GM23338 (cell line): ENCODE measurements around the gene MLKL. TPM values are rescaled to one million over a fixed set of nuclear protein-coding genes. Genes with fewer than 3 reads are reported as not detected.

Experiments
- EZH2 ChIP-seq: fragments of 200-600 bp; sonication (generic); IDR thresholded peaks from one replicate; pipeline ENCODE4 v1.8.0; 2017; ENCODE audit warnings: antibody characterized with exemption, mild to moderate bottlenecking, low read depth; ENCODE audit not compliant: unreplicated experiment
- STAT1 ChIP-seq: IDR thresholded peaks from one replicate; pipeline ENCODE4 v1.6.1; 2016; ENCODE audit warnings: antibody characterized with exemption; ENCODE audit not compliant: unreplicated experiment
- ZNF331 ChIP-seq: fragments of 250-450 bp; sonication (Bioruptor Pico); IDR thresholded peaks from 2 replicates; pipeline ENCODE4 v1.5.0; 2020; ENCODE audit warnings: low read depth, mild to moderate bottlenecking, moderate library complexity
- polyA plus RNA-seq: library from polyadenylated mRNA; unstranded; fragments of >200 nt; fragmentation: Nextera tagmentation; extraction: Ambion mirVana; gene quantifications from 2 replicates; pipeline ENCODE4 v1.2.1, GENCODE V29; 2016
- total RNA-seq: library from RNA; depleted of rRNA; stranded (reverse); fragments of >200 nt; shearing (Covaris generic); gene quantifications from 2 replicates; pipeline ENCODE4 v1.2.3, GENCODE V29; 2014
- TF ChIP-seq, protein P1 (sequence below): fragments of 250-450 bp; sonication (Bioruptor Pico); IDR thresholded peaks from 2 replicates; pipeline ENCODE4 v1.5.0; 2020; ENCODE audit warnings: mild to moderate bottlenecking, moderate library complexity
- TF ChIP-seq, protein P2 (sequence below): IDR thresholded peaks from one replicate; pipeline ENCODE4 v1.6.1; 2018; ENCODE audit warnings: antibody characterized with exemption; ENCODE audit not compliant: unreplicated experiment

Gene MLKL
- total and polyA plus RNA-seq, 2 experiments from 2014 or later = 5.1 to 9.7 TPM

DNA sequence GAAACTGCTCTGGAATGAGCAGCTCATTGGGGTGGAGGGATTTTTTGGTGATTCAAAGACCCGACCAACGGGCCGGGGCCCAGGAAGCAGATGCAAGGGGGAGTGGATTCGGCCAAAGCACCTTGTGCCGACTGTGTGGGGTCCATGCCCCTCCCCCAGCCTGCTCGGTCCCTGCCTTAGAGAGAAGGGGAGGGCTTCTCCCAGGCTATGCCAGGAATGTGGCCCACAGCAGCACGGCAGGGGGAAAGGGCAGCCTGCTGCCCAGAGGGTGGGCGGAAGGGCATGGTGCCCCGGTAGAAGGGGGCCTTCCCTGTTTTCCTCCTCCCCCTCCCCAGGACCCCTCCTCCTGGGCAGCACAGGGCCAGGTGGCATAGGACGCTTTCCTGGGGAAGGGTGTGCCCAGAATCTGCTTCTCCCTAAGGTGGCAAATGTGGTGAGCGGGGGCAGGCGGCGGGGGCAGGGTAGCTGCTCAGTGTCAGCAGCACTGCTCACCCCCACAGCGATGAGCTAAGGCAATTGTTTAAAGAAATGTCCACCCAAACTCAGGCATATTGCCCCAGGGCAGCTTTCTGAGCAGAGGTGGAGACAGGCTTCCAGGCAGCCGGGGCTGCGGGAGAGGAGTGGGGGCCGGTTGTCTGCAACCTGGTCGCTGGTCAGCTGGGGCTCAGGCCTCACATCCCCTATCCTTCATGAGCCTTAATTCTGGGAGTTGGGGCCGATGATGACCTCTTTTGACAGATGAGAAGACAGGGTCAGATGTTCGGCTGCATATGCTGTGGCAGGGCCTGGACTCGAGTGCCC is 33.9 kb upstream of the MLKL start (continued):
- TF ChIP-seq, protein P1, sequence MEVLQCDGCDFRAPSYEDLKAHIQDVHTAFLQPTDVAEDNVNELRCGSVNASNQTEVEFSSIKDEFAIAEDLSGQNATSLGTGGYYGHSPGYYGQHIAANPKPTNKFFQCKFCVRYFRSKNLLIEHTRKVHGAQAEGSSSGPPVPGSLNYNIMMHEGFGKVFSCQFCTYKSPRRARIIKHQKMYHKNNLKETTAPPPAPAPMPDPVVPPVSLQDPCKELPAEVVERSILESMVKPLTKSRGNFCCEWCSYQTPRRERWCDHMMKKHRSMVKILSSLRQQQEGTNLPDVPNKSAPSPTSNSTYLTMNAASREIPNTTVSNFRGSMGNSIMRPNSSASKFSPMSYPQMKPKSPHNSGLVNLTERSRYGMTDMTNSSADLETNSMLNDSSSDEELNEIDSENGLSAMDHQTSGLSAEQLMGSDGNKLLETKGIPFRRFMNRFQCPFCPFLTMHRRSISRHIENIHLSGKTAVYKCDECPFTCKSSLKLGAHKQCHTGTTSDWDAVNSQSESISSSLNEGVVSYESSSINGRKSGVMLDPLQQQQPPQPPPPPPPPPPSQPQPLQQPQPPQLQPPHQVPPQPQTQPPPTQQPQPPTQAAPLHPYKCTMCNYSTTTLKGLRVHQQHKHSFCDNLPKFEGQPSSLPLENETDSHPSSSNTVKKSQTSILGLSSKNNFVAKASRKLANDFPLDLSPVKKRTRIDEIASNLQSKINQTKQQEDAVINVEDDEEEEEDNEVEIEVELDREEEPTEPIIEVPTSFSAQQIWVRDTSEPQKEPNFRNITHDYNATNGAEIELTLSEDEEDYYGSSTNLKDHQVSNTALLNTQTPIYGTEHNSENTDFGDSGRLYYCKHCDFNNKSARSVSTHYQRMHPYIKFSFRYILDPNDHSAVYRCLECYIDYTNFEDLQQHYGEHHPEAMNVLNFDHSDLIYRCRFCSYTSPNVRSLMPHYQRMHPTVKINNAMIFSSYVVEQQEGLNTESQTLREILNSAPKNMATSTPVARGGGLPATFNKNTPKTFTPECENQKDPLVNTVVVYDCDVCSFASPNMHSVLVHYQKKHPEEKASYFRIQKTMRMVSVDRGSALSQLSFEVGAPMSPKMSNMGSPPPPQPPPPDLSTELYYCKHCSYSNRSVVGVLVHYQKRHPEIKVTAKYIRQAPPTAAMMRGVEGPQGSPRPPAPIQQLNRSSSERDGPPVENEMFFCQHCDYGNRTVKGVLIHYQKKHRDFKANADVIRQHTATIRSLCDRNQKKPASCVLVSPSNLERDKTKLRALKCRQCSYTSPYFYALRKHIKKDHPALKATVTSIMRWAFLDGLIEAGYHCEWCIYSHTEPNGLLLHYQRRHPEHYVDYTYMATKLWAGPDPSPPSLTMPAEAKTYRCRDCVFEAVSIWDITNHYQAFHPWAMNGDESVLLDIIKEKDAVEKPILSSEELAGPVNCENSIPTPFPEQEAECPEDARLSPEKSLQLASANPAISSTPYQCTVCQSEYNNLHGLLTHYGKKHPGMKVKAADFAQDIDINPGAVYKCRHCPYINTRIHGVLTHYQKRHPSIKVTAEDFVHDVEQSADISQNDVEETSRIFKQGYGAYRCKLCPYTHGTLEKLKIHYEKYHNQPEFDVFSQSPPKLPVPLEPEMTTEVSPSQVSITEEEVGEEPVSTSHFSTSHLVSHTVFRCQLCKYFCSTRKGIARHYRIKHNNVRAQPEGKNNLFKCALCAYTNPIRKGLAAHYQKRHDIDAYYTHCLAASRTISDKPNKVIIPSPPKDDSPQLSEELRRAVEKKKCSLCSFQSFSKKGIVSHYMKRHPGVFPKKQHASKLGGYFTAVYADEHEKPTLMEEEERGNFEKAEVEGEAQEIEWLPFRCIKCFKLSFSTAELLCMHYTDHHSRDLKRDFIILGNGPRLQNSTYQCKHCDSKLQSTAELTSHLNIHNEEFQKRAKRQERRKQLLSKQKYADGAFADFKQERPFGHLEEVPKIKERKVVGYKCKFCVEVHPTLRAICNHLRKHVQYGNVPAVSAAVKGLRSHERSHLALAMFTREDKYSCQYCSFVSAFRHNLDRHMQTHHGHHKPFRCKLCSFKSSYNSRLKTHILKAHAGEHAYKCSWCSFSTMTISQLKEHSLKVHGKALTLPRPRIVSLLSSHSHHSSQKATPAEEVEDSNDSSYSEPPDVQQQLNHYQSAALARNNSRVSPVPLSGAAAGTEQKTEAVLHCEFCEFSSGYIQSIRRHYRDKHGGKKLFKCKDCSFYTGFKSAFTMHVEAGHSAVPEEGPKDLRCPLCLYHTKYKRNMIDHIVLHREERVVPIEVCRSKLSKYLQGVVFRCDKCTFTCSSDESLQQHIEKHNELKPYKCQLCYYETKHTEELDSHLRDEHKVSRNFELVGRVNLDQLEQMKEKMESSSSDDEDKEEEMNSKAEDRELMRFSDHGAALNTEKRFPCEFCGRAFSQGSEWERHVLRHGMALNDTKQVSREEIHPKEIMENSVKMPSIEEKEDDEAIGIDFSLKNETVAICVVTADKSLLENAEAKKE (CRISPR knock-in tag) = no peak
- TF ChIP-seq, protein P2, sequence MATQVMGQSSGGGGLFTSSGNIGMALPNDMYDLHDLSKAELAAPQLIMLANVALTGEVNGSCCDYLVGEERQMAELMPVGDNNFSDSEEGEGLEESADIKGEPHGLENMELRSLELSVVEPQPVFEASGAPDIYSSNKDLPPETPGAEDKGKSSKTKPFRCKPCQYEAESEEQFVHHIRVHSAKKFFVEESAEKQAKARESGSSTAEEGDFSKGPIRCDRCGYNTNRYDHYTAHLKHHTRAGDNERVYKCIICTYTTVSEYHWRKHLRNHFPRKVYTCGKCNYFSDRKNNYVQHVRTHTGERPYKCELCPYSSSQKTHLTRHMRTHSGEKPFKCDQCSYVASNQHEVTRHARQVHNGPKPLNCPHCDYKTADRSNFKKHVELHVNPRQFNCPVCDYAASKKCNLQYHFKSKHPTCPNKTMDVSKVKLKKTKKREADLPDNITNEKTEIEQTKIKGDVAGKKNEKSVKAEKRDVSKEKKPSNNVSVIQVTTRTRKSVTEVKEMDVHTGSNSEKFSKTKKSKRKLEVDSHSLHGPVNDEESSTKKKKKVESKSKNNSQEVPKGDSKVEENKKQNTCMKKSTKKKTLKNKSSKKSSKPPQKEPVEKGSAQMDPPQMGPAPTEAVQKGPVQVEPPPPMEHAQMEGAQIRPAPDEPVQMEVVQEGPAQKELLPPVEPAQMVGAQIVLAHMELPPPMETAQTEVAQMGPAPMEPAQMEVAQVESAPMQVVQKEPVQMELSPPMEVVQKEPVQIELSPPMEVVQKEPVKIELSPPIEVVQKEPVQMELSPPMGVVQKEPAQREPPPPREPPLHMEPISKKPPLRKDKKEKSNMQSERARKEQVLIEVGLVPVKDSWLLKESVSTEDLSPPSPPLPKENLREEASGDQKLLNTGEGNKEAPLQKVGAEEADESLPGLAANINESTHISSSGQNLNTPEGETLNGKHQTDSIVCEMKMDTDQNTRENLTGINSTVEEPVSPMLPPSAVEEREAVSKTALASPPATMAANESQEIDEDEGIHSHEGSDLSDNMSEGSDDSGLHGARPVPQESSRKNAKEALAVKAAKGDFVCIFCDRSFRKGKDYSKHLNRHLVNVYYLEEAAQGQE = no peak
- no peak for TF ChIP-seq EZH2
- TF ChIP-seq ZNF331 (CRISPR knock-in tag) = no peak
- no peak for TF ChIP-seq STAT1
